IPS-15b (cell line): ENCODE results near the gene MDGA2.

Experiments
- H3K27me3 ChIP-seq: one replicate; pipeline ENCODE4 v1.6.1; 2013; ENCODE audit warnings: low read length; ENCODE audit not compliant: control insufficient read depth, insufficient read depth
- H3K36me3 ChIP-seq: one replicate; pipeline ENCODE4 v1.6.1; 2013; ENCODE audit warnings: low read length; ENCODE audit not compliant: control insufficient read depth, insufficient read depth
- H3K4me1 ChIP-seq: one replicate; pipeline ENCODE4 v1.6.1; 2013; ENCODE audit warnings: mild to moderate bottlenecking, low read length; ENCODE audit not compliant: control insufficient read depth, insufficient read depth
- H3K4me3 ChIP-seq: one replicate; pipeline ENCODE4 v1.5.1; 2013; ENCODE audit warnings: low read depth, low read length
- H3K9ac ChIP-seq: one replicate; pipeline ENCODE4 v1.6.1; 2013; ENCODE audit warnings: low read depth, mild to moderate bottlenecking, low read length
- H3K9me3 ChIP-seq: one replicate; pipeline ENCODE4 v1.6.1; 2013; ENCODE audit warnings: mild to moderate bottlenecking, low read length; ENCODE audit not compliant: control insufficient read depth, insufficient read depth

Gene MDGA2

DNA sequence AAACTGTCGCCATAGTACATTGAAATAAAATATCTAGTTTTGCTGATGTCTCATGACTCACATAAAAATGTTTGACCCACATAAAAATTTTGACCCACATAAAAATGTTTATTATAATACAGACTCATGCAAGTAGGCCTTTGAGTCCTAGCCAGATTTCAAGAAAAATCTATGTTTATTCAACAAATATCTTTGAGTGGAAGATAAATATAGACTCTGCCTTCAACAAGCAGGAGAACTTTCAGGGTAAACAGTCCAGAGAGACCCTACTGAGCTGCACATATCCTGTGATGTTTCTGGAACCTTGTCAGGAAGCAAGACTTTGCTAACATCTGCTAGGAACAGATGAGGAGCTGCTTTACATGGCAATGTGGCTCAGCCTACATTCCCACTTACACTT, 283.1 kb downstream of the MDGA2 start:
- Histone ChIP-seq H3K36me3 (no peaks in the 10 kb centered on the region), H3K4me1 (peaks cover 11% of the 10 kb centered on the region), H3K9me3 (no peaks in the 10 kb centered on the region), H3K27me3 (no peaks in the 10 kb centered on the region), H3K4me3 (no peak overlapping the region), H3K9ac (no peak overlapping the region)

DNA sequence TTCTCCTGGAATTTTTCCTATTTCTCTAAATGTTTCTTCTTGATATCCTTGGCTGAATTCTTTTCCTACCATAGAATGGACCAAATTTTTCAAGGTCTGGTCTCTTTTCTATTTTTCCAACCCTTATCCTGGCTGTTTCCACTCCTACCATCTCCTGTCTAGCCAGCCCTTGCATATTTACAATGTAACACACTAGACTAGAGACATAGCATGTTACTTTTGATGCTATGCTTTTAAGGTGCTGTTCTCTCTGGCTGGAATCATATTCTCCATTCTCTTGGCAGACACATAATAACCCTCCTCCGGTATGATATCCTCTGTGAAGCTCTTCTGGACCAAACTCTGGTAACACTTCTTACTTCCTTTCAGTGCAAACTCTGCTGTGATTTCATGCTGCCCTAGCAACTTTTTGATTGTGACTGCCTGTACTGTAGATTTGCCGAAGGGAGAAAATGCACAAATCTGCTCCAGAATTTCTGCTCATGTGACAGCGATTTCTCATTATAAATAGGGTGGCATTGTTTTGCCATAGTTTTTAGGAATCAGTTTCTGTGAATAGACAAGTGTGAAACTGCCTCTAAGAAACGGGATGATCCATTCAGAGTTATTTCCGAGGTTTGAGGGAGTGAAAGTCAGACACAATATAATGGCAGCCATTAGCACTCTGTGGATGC, 284.4 kb downstream of the MDGA2 start:
- H3K27me3 ChIP-seq = no peaks in the 10 kb centered on the region
- H3K9ac ChIP-seq = no peak overlapping the region
- H3K36me3 ChIP-seq = no peaks in the 10 kb centered on the region
- peaks cover 11% of the 10 kb centered on the region for H3K4me1 ChIP-seq
- no peaks in the 10 kb centered on the region for H3K9me3 ChIP-seq
- H3K4me3 ChIP-seq = no peak overlapping the region

DNA sequence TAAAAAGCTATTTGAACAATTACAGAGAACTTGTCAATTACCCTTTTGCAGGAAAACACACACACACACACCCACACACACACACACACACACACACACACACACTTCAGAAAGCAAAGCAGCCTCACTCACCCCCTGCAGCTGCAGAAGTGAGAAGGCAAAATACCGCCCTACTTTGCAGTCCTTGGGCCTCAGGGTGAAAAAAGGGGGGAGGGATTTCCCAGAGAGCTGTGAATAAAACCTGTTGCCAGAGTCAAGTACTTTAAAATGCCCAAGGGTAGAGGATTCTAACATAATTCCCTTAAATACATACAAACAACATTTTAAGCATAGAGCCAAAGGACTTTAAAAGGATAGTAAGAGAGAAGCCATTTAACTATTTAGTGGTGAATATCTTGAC, 285.9 kb downstream of the MDGA2 start:
- H3K9me3 ChIP-seq = no peaks in the 10 kb centered on the region
- no peak overlapping the region for H3K4me3 ChIP-seq
- H3K9ac ChIP-seq = no peak overlapping the region
- no peaks in the 10 kb centered on the region for H3K27me3 ChIP-seq
- peaks cover 11% of the 10 kb centered on the region for H3K4me1 ChIP-seq
- H3K36me3 ChIP-seq = no peaks in the 10 kb centered on the region

DNA sequence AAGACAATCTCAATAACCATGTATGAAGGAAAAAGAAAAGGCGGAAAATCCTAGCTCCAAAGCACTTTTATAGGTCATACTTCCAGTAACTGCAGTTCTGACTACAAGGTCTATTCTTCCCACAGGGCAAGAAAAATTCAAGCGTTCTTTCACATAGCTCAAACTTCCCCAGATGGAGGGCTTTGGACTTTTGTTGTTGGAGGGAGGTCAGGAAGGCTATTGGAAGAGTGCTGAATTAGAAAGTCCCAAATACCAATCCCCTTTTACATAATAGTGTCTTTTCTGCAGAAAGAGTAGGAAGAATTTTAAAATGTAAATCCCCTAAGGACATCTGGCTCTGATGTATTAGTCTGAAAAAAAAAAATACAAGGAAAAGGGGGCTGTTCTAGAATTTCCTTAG, 309.4 kb downstream of the MDGA2 start:
- H3K9me3 ChIP-seq = no peaks in the 10 kb centered on the region
- H3K4me3 ChIP-seq = no peak overlapping the region
- H3K27me3 ChIP-seq = no peaks in the 10 kb centered on the region
- H3K4me1 ChIP-seq = peaks cover 11% of the 10 kb centered on the region
- H3K36me3 ChIP-seq = no peaks in the 10 kb centered on the region
- H3K9ac ChIP-seq = no peak overlapping the region

DNA sequence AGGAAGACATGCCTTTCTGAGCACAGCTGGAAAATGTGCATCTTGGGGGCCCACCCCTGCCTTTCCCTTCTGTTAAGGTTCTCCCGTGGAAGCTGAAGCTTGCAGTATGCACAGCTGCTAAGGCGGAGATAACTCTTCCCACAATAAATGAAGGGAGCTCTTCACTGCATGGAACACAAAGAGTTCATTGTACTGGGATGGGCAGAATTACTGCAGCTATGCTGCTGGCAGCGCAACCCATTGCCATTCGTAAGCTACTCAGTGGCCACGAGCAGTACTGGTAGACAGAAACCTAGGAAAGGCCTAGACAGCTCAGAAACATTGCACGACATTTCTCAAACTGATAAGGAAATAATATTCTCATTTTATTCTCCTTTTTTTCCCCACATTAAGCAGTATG, 310.2 kb downstream of the MDGA2 start:
- Histone ChIP-seq H3K4me1 (peaks cover 11% of the 10 kb centered on the region), H3K4me3 (no peak overlapping the region), H3K9ac (no peak overlapping the region), H3K36me3 (no peaks in the 10 kb centered on the region), H3K9me3 (no peaks in the 10 kb centered on the region), H3K27me3 (no peaks in the 10 kb centered on the region)

DNA sequence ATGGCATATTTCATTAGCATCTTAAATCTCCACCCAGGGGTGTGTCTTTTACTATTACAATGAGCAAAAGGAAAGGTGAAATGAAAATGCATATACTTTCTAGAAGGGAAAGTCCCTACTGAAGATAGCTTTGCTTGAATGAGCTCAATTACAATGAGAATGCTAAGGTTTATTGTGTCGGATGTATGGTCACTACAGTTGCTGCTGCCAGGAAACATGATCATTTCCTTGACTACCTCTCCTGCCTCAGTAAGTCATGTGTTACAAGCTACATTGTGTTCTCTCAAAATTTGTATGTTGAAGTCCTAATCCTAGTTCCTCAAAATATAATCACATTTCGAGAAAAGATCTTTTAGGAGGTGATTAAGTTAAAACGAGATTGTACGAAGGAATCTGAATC, 322.2 kb downstream of the MDGA2 start:
- Histone ChIP-seq H3K9me3 (no peaks in the 10 kb centered on the region), H3K9ac (no peak overlapping the region), H3K4me1 (peaks cover 4% of the 10 kb centered on the region), H3K27me3 (no peaks in the 10 kb centered on the region), H3K36me3 (no peaks in the 10 kb centered on the region), H3K4me3 (no peak overlapping the region)

DNA sequence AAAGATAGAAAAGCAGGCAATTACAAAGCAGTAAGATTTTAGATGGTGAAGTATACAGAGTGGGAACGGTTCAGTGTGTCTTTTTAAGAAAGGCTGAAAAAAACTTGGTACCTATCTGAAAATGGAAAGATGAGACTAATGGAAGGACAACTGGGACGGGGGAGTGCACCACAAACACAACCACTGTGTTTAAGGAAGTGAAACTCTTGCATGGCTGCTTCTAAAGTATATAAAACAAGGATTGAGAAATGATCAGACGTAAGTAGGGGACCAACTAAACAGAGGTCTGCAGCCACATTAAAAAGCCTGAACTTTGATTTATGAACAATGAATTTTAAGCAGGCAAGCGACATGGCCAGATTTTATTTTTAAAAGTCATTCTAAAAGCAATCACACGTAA, 328.6 kb downstream of the MDGA2 start:
- Histone ChIP-seq H3K27me3 (no peaks in the 10 kb centered on the region), H3K9ac (no peak overlapping the region), H3K9me3 (no peaks in the 10 kb centered on the region), H3K36me3 (no peaks in the 10 kb centered on the region), H3K4me3 (no peak overlapping the region), H3K4me1 (no peaks in the 10 kb centered on the region)

DNA sequence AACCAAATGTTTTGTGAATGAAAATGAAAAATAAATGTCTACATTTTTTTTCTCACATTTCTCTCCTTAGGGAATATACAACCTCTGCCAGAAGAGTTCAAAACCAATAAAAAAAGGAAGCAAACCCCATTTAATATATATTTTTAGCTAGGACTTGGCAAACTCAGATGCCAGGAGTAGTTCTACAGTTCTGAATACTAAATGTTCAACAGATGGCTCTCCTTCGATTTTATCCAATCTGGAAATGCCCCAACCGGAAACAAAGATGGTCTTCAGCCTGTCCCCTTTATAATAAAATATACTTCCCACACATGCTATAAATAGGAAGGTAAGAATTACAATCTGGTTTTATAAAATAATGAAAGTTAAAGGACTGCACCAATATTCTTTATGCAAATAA, 330.4 kb downstream of the MDGA2 start:
- no peak overlapping the region for H3K9ac ChIP-seq
- no peak overlapping the region for H3K4me3 ChIP-seq
- H3K9me3 ChIP-seq = no peaks in the 10 kb centered on the region
- H3K4me1 ChIP-seq = no peaks in the 10 kb centered on the region
- no peaks in the 10 kb centered on the region for H3K36me3 ChIP-seq
- no peaks in the 10 kb centered on the region for H3K27me3 ChIP-seq

DNA sequence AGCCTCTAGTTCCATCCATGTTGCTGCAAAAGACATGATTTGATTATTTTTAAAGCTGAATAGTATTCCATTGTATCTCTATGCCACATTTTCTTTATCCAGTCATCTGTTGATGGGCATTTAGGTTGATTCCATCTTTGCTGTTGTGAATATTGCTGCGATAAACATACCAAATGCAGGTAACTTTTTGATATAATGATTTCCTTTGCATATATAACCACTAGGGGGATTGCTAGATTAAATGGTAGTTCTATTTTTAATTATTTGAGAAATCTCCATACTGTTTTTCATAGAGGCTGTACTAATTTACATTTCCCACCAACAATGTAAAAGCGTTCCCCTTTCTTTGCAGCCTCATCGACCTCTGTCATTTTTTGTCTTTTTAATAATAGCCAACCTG, 342.5 kb downstream of the MDGA2 start:
- no peak overlapping the region for H3K9ac ChIP-seq
- no peaks in the 10 kb centered on the region for H3K9me3 ChIP-seq
- H3K4me3 ChIP-seq = no peak overlapping the region
- no peaks in the 10 kb centered on the region for H3K36me3 ChIP-seq
- no peaks in the 10 kb centered on the region for H3K4me1 ChIP-seq
- H3K27me3 ChIP-seq = no peaks in the 10 kb centered on the region

DNA sequence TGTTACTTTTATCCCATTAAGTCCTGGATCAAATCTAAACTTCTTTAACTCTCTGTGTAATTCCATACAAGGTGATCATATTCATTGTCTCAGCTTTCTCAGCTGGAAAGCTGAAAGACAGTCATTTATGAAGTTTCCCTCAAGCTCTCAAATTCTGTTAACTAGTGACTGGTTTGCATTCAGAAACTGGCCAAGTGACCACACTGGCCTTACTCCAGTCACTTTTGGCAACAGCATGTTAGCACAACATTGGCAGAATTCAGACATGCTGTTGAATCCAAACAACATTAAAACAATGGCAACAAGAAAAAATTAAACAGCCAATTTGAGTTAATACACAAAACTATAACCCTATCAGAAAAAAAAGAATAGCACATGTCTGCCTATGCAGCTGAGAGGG, 343.3 kb downstream of the MDGA2 start:
- Histone ChIP-seq H3K27me3 (no peaks in the 10 kb centered on the region), H3K9ac (no peak overlapping the region), H3K9me3 (no peaks in the 10 kb centered on the region), H3K36me3 (no peaks in the 10 kb centered on the region), H3K4me1 (no peaks in the 10 kb centered on the region), H3K4me3 (no peak overlapping the region)

DNA sequence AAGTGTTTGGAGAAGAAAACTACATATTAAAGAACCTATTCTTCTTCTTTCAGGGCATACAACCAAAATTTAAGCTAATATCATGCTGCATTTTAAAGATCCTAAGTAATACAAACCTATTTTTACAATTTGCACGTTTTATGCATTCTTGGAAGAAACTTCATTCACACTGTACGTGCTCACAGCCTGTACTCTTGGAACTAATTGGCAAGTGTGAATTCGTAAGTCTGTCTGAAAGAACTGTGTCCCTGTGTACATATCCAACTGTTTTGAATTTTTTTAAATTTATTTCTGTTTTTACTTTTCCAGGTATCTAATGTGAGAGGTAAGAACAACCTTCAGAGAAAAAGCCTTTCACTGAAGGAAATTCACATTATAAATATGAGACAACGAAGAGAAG, 347.0 kb downstream of the MDGA2 start:
- H3K4me1 ChIP-seq = no peaks in the 10 kb centered on the region
- no peak overlapping the region for H3K9ac ChIP-seq
- H3K4me3 ChIP-seq = no peak overlapping the region
- no peaks in the 10 kb centered on the region for H3K9me3 ChIP-seq
- no peaks in the 10 kb centered on the region for H3K36me3 ChIP-seq
- H3K27me3 ChIP-seq = no peaks in the 10 kb centered on the region

DNA sequence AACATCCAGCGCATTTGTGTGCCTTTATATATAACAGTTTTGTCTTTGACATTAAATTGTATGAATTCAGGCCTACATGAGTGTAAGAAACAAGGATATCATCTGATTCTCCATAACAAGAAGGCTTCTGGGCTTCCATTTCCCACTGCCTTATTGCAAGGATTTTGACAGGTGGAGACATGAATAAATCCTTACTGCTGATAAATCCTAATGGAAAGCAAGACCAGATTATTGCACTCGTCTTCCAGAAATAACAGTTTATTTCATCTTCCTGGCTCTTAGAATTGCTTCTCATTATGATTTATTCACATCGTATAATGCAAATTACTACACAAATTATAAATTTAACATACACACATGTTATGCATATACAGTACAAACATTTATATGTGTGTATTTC, 348.1 kb downstream of the MDGA2 start:
- Histone ChIP-seq H3K36me3 (no peaks in the 10 kb centered on the region), H3K27me3 (no peaks in the 10 kb centered on the region), H3K9ac (no peak overlapping the region), H3K4me1 (no peaks in the 10 kb centered on the region), H3K4me3 (no peak overlapping the region), H3K9me3 (no peaks in the 10 kb centered on the region)
